Thoracic aorta endothelial cell (primary cell): ENCODE measurements around the gene MEOX1. TPM values are rescaled to one million over a fixed set of nuclear protein-coding genes. Genes with fewer than 3 reads are reported as not detected.

Experiments used
- small RNA-seq: library from RNA; depleted of rRNA; stranded (forward); fragments of <200 nt; gene quantifications from one replicate; pipeline ENCODE3, GENCODE V24; 2012
- total RNA-seq: library from RNA; depleted of rRNA; stranded (reverse); fragments of >200 nt; gene quantifications from 2 replicates; pipeline ENCODE4 v1.2.3, GENCODE V29; 2012

The MEOX1 gene
- total RNA-seq: not detected in 2 replicates

GRCh38 chr17:43661699-43662412 lies at the start of gene MEOX1:
MEOX1 (minus strand) TSS chr17:43661922; CDS start chr17:43661534, 388 bp downstream.

Small RNA genes within 50 kb of the gene (small RNA-seq; reads per million reads assigned to genes)
- gene RF00017: not detected

Other genes starting within 250 kb of the MEOX1 start
- 55.1 and 59.6 TPM in 2 replicates for gene DHX8, start 177.9 kb downstream of the MEOX1 start, total RNA-seq
- gene ETV4, start 115.6 kb downstream of the MEOX1 start, total RNA-seq: 15.6 and 27.8 TPM in 2 replicates
- gene SOST, start 96.9 kb upstream of the MEOX1 start, total RNA-seq: not detected in 2 replicates
- 53.6 and 56.1 TPM in 2 replicates for gene DUSP3, start 117.1 kb upstream of the MEOX1 start, total RNA-seq
- gene CFAP97D1, start 118.5 kb upstream of the MEOX1 start, total RNA-seq: 0.14 TPM in 1 of 2 replicates, not detected in the other
- gene MPP3, start 171.2 kb upstream of the MEOX1 start, total RNA-seq: 13.2 and 13.9 TPM in 2 replicates
- not detected in 2 replicates for gene CD300LG, start 185.3 kb upstream of the MEOX1 start, total RNA-seq
- 0.66 and 1.8 TPM in 2 replicates for gene MPP2, start 245.6 kb upstream of the MEOX1 start, total RNA-seq